Ishikawa (cell line): ENCODE results near the gene APOL6.

Experiments used
- MAX ChIP-seq: IDR thresholded peaks from 2 replicates; pipeline ENCODE4 v1.6.1; 2012
- TAF1 ChIP-seq: IDR thresholded peaks from 2 replicates; pipeline ENCODE4 v1.6.1; 2012; ENCODE audit warnings: low read depth, mild to moderate bottlenecking

GRCh38 chr22:35627267-35628041 lies 20.8 kb upstream of the APOL6 start:
- TF ChIP-seq MAX (peak; percentile 49), TAF1 (peak; percentile 45; the same call in 1 of the 2 replicates)
